HCT116 (cell line): ENCODE data around the gene MYO3B.

Source experiments
- CTCF ChIP-seq, 3 experiments: fragments of 200-600 bp in 1 of 3; sonication (generic) in 1 of 3; IDR thresholded peaks in 2 of 3; conservative IDR thresholded peaks in 1 of 3; 2 replicates each; pipeline ENCODE4 v1.5.1; 2012 to 2017; ENCODE audit warnings: low read depth in 2 of 3, low read length in 2 of 3, antibody characterized with exemption in 1 of 3, borderline replicate concordance in 1 of 3, control low read depth in 1 of 3, mild to moderate bottlenecking in 1 of 3, mixed read lengths in 1 of 3, mixed run types in 1 of 3, moderate library complexity in 1 of 3; ENCODE audit not compliant: insufficient read depth in 1 of 3
- POLR2AphosphoS5 ChIP-seq: IDR thresholded peaks from 2 replicates; pipeline ENCODE4 v1.6.1; 2011; ENCODE audit warnings: mild to moderate bottlenecking, low read depth, low read length, moderate library complexity

- TF ChIP-seq CTCF (IDR thresholded peaks at IDR 0.05 in 2 of 3, conservative IDR thresholded peaks at IDR 0.05 in 1 of 3; ENCODE audit: borderline replicate concordance in 1 of 3, insufficient read depth in 1 of 3, low read depth in 2 of 3, low read length in 2 of 3) (no peak), POLR2AphosphoS5 (no peak)
These were observed 37.4 kb upstream of the MYO3B start for GRCh38 chr2:170140561-170140960.
